ENCODE results near the gene CTPS2. TPM values are rescaled to one million over a fixed set of nuclear protein-coding genes. Genes with fewer than 3 reads are reported as not detected.

CTPS2 gene
- total and polyA plus RNA-seq, 4 donors, result 5.1 to 17.6 (median 12.1) TPM

DNA sequence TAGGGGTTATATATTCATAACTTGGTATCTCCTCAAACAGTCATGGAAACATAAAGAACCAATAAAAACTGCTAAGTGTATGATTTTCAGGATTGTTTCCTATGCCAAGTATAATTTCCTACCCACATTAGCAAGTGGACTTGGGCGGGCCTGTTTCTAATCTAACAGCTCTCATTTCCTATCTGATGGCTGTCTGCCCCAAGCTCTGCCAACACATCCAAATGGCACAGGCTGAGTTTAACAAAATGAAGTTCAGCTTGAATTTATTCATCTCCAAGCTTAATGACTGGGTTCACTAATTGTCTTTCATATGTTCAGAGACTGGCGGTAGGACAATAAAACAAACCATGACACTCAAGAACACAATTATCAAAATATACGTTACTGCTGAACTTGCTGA, 118.0 kb downstream of the CTPS2 start:
- WGBS, 2 donors, result 42 to 64% methylated on average over 3 of the region's 3 CpGs
- intact Hi-C loops (cut with DNase I), result no loop called here

DNA sequence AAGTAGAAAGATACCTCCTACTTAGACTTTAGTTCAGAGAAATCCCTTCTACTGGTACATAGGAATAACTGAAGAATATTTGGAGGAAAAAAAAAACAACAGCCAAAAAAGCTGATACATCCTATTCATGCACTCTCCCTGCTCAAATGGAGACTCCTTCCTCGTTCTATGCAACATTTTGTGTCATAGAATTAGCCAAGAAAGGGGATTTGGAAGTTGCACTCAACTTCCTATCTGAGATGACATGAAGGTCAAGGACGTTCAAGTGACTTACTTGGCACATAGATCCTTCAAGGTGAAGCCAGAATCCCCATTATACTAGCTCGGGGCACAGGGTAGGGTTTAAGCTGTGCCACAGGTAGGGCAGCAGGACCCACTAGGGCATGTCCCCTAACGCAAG, 118.7 kb downstream of the CTPS2 start:
- Histone ChIP-seq H3K9me3 (ENCODE audit: control insufficient read depth, low read length) (no peaks in the 10 kb centered on the region), H3K27ac (ENCODE audit: low read depth in 1 of 2, low read length in 2 of 2) (no peak overlapping the region), H3K4me1 (ENCODE audit: control insufficient read depth in 1 of 2, insufficient read depth in 2 of 2, low read length in 2 of 2) (peaks cover 3 to 4% of the 10 kb centered on the region in 2 donors), H3K4me3 (ENCODE audit: low read length in 2 of 2) (no peak overlapping the region), H3K36me3 (ENCODE audit: control insufficient read depth in 1 of 2, insufficient read depth in 2 of 2, low read length in 1 of 2) (peaks cover 0 to 4% of the 10 kb centered on the region in 2 donors), H3K27me3 (ENCODE audit: control insufficient read depth in 1 of 2, insufficient read depth in 2 of 2, low read length in 1 of 2) (no peaks in the 10 kb centered on the region)
- ATAC-seq (ENCODE audit: low FRiP score) (no peak), DNase-seq (no peak)
- 77 to 87% methylated on average over 4 of the region's 4 CpGs for WGBS, 2 donors
- intact Hi-C loops (cut with DNase I), result no loop called here

More for the DNA sequence above, 118.0 kb downstream of the CTPS2 start:
- Histone ChIP-seq H3K4me1 (ENCODE audit: control insufficient read depth in 1 of 2, insufficient read depth in 2 of 2, low read length in 2 of 2) (peaks cover 0 to 4% of the 10 kb centered on the region in 2 donors), H3K4me3 (ENCODE audit: low read length in 2 of 2) (no peak overlapping the region), H3K27ac (ENCODE audit: low read depth in 1 of 2, low read length in 2 of 2) (no peak overlapping the region), H3K36me3 (ENCODE audit: control insufficient read depth in 1 of 2, insufficient read depth in 2 of 2, low read length in 1 of 2) (peaks cover 0 to 4% of the 10 kb centered on the region in 2 donors), H3K27me3 (ENCODE audit: control insufficient read depth in 1 of 2, insufficient read depth in 2 of 2, low read length in 1 of 2) (no peaks in the 10 kb centered on the region), H3K9me3 (ENCODE audit: control insufficient read depth, low read length) (no peaks in the 10 kb centered on the region)
- ATAC-seq (ENCODE audit: low FRiP score) (no peak), DNase-seq (no peak)

DNA sequence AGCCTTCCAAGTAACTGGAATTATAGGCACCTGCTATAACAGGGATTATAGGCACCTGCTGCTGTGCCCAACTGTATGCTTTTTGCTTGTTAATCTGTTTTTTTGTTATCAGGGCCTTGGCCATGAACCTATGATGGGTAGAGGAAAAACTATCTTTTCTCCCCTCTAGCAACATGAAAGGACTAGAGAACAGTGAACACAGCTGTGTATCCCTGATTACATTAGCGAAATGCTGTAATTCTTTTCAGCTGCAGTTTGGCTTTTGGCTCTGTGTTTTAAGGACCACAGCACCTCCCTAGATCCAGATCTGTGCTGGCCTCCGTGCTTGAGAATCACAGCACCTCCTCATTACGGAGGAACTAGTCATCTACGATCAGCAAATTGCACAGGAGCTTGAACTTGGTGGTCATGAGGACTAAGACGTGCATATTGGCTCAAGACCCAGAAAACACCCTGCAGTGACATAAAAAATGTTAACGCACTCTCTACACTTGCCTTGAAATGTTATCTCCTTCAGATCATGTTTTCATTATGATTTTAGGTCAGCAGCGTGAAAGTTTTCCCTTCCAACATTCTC, 120.2 kb downstream of the CTPS2 start:
- Histone ChIP-seq H3K27me3 (ENCODE audit: control insufficient read depth in 1 of 2, insufficient read depth in 2 of 2, low read length in 1 of 2) (no peaks in the 10 kb centered on the region), H3K4me1 (ENCODE audit: control insufficient read depth in 1 of 2, insufficient read depth in 2 of 2, low read length in 2 of 2) (peaks cover 3 to 4% of the 10 kb centered on the region in 2 donors), H3K36me3 (ENCODE audit: control insufficient read depth in 1 of 2, insufficient read depth in 2 of 2, low read length in 1 of 2) (peaks cover 0 to 4% of the 10 kb centered on the region in 2 donors), H3K27ac (ENCODE audit: low read depth in 1 of 2, low read length in 2 of 2) (no peak overlapping the region), H3K4me3 (ENCODE audit: low read length in 2 of 2) (no peak overlapping the region), H3K9me3 (ENCODE audit: control insufficient read depth, low read length) (no peaks in the 10 kb centered on the region)
- 86% methylated on average over 7 of the region's 7 CpGs for WGBS, 2 donors
- intact Hi-C loops (cut with DNase I), result no loop called here
- no peak for ATAC-seq (ENCODE audit: low FRiP score)
- DNase-seq, result no peak

DNA sequence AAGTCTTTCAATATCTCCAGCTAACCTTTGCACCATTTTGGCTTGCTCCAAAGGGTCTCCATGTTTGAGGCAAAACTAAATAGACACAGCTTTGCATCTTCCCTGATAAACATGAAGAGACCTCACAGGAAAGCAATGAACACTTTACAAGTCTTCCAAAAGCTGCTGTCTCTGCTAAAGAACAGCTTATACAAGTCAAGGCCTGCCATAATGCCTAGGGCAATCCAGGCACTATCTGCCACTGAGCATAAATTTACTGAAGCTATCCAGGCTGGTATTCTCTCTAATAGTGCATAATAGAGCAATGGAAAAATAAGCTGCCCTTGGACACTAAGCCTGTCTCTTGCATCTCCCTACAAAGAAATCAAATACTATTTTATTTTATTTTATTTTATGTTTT, 122.6 kb downstream of the CTPS2 start:
- Histone ChIP-seq H3K4me3 (ENCODE audit: low read length in 2 of 2) (no peak overlapping the region), H3K36me3 (ENCODE audit: control insufficient read depth in 1 of 2, insufficient read depth in 2 of 2, low read length in 1 of 2) (peaks cover 0 to 4% of the 10 kb centered on the region in 2 donors), H3K27ac (ENCODE audit: low read depth in 1 of 2, low read length in 2 of 2) (no peak overlapping the region), H3K4me1 (ENCODE audit: control insufficient read depth in 1 of 2, insufficient read depth in 2 of 2, low read length in 2 of 2) (peaks cover 3 to 4% of the 10 kb centered on the region in 2 donors), H3K27me3 (ENCODE audit: control insufficient read depth in 1 of 2, insufficient read depth in 2 of 2, low read length in 1 of 2) (no peaks in the 10 kb centered on the region), H3K9me3 (ENCODE audit: control insufficient read depth, low read length) (no peaks in the 10 kb centered on the region)
- no peak for ATAC-seq (ENCODE audit: low FRiP score)
- no peak for DNase-seq
- intact Hi-C loops (cut with DNase I), result no loop called here

DNA sequence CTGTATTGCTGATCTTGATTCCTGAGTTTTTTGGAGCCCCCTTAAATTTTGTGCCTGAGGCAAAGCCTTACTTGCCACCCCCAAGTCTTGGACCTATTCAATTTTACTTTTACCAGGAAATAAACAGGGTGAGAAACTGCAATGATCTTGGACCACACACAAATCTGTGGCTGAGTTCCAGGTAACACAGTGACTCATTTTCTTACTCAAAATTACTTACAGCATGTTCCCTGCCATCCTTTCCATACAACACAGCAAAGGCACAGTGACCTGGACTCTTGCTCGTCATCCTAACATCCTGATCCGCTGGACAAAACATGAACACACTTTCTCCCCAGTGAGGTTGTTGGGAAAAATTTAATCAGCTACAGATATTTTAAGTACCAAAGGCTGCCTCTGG, 123.3 kb downstream of the CTPS2 start:
- no peak for ATAC-seq (ENCODE audit: low FRiP score)
- intact Hi-C loops (cut with DNase I), result no loop called here

DNA sequence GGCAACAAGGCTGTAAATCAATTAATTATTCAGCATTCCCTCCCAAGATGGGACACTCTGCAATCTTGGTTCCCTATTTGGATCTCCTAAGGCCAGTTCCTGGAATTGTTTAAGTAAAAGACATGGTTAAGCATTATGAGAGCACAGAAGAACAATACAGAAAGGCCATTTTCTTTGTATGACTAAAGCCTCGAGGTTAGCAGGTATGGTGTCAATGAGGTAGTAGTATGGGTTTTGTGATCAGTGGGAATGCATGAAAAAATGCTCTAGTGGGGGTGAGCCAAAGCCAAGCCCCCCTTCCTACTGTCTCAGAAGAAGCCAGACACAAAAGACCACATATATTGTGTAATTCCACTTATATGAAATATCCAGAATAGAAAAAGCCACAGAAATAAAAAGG, 124.2 kb downstream of the CTPS2 start:
- DNase-seq (no peak), ATAC-seq (ENCODE audit: low FRiP score) (no peak)
- 76 to 100% methylated on average over 1 of the region's 1 CpG for WGBS, 2 donors
- Histone ChIP-seq H3K4me3 (ENCODE audit: low read length in 2 of 2) (no peak overlapping the region), H3K27ac (ENCODE audit: low read depth in 1 of 2, low read length in 2 of 2) (no peak overlapping the region), H3K4me1 (ENCODE audit: control insufficient read depth in 1 of 2, insufficient read depth in 2 of 2, low read length in 2 of 2) (peaks cover 3 to 4% of the 10 kb centered on the region in 2 donors), H3K27me3 (ENCODE audit: control insufficient read depth in 1 of 2, insufficient read depth in 2 of 2, low read length in 1 of 2) (no peaks in the 10 kb centered on the region), H3K9me3 (ENCODE audit: control insufficient read depth, low read length) (no peaks in the 10 kb centered on the region), H3K36me3 (ENCODE audit: control insufficient read depth in 1 of 2, insufficient read depth in 2 of 2, low read length in 1 of 2) (peaks cover 0 to 4% of the 10 kb centered on the region in 2 donors)
- intact Hi-C loops (cut with DNase I), result no loop called here

More for the DNA sequence above, 123.3 kb downstream of the CTPS2 start:
- 18 to 49% methylated on average over 2 of the region's 2 CpGs for WGBS, 2 donors
- H3K4me3 ChIP-seq (ENCODE audit: low read length in 2 of 2), result no peak overlapping the region
- H3K27ac ChIP-seq (ENCODE audit: low read depth in 1 of 2, low read length in 2 of 2), result no peak overlapping the region
- H3K9me3 ChIP-seq (ENCODE audit: control insufficient read depth, low read length), result no peaks in the 10 kb centered on the region
- H3K36me3 ChIP-seq (ENCODE audit: control insufficient read depth in 1 of 2, insufficient read depth in 2 of 2, low read length in 1 of 2), result peaks cover 0 to 4% of the 10 kb centered on the region in 2 donors
- H3K27me3 ChIP-seq (ENCODE audit: control insufficient read depth in 1 of 2, insufficient read depth in 2 of 2, low read length in 1 of 2), result no peaks in the 10 kb centered on the region
- H3K4me1 ChIP-seq (ENCODE audit: control insufficient read depth in 1 of 2, insufficient read depth in 2 of 2, low read length in 2 of 2), result peaks cover 3 to 4% of the 10 kb centered on the region in 2 donors
- no peak for DNase-seq

DNA sequence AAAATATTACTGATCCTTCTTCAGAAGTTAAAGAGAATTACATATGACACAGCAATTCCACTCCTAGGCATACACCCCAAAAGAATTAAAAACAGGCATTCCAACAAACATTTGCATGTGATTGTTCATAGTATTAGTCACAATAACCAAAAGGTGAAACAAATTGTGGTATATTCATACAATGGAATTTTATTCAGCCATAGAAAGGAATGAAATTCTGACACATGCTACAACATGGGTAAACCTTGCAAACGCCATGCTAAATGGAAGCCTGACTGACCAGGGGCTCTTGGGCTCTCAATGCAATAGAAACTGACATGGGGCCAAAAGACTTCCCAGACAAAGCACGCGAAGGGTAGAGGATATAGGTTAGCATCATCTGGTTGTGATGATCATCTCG, 124.6 kb downstream of the CTPS2 start:
- no peak for DNase-seq
- no peak overlapping the region for H3K27ac ChIP-seq (ENCODE audit: low read depth in 1 of 2, low read length in 2 of 2)
- 87 to 94% methylated on average over 4 of the region's 4 CpGs for WGBS, 2 donors
- no peaks in the 10 kb centered on the region for H3K27me3 ChIP-seq (ENCODE audit: control insufficient read depth in 1 of 2, insufficient read depth in 2 of 2, low read length in 1 of 2)
- no peaks in the 10 kb centered on the region for H3K9me3 ChIP-seq (ENCODE audit: control insufficient read depth, low read length)
- intact Hi-C loops (cut with DNase I), result no loop called here
- no peak for ATAC-seq (ENCODE audit: low FRiP score)
- H3K4me1 ChIP-seq (ENCODE audit: control insufficient read depth in 1 of 2, insufficient read depth in 2 of 2, low read length in 2 of 2), result peaks cover 3 to 4% of the 10 kb centered on the region in 2 donors
- peaks cover 0 to 4% of the 10 kb centered on the region in 2 donors for H3K36me3 ChIP-seq (ENCODE audit: control insufficient read depth in 1 of 2, insufficient read depth in 2 of 2, low read length in 1 of 2)
- no peak overlapping the region for H3K4me3 ChIP-seq (ENCODE audit: low read length in 2 of 2)

DNA sequence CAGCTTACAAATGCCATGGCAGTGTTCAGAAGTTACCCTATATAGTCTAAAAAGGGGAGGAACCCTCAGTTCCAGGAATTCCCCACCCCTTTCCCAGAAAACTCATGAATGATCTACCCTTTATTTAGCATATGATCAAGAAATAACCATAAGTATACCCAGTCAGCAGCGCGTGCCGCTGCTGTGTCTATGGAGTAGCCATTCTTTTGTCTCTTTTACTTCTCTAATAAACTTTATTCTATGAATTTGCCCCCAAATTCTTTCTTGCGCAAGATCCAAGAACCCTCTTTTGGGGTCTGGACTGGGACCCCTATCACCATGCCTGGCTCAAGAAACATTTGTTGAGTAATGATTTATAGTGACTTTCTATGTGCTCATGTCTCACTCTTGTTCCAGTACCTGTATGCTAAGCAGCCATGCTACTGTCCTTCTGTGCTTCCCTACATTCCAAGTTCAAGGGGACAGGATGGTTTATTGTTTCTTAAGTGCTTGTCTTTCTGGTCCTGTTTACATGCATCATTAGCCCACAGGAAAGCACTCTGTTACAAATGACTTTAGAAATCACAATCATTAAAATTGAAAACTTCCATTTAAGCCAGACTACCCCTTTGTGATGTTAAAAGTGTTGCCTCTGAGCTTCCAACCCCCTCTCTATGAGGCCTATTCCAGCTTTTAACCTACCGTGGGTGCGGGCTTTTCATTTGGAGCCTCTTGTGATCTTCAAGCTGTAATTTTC, 125.9 kb downstream of the CTPS2 start:
- Histone ChIP-seq H3K27ac (ENCODE audit: low read depth in 1 of 2, low read length in 2 of 2) (no peak overlapping the region), H3K9me3 (ENCODE audit: control insufficient read depth, low read length) (no peaks in the 10 kb centered on the region), H3K4me3 (ENCODE audit: low read length in 2 of 2) (no peak overlapping the region), H3K27me3 (ENCODE audit: control insufficient read depth in 1 of 2, insufficient read depth in 2 of 2, low read length in 1 of 2) (no peaks in the 10 kb centered on the region), H3K36me3 (ENCODE audit: control insufficient read depth in 1 of 2, insufficient read depth in 2 of 2, low read length in 1 of 2) (peaks cover 0 to 4% of the 10 kb centered on the region in 2 donors), H3K4me1 (ENCODE audit: control insufficient read depth in 1 of 2, insufficient read depth in 2 of 2, low read length in 2 of 2) (peaks cover 3 to 4% of the 10 kb centered on the region in 2 donors)
- 72 to 94% methylated on average over 6 of the region's 6 CpGs for WGBS, 2 donors
- DNase-seq (no peak), ATAC-seq (ENCODE audit: low FRiP score) (no peak)
- intact Hi-C loops (cut with DNase I), result no loop called here

Data from aorta (tissue), 5 donors.